AG04450 (cell line): ENCODE measurements around the gene FAM107A. TPM values are rescaled to one million over a fixed set of nuclear protein-coding genes. Genes with fewer than 3 reads are reported as not detected.

Experiments used
- CTCF ChIA-PET: fragments of 300-600, 350-600 bp; formaldehyde crosslinking; extraction: SDS; loops from one replicate; lab custom pipeline; 2022; ENCODE audit warnings: antibody characterized with exemption, inconsistent platforms; lab: Charles Lee
- POLR2A ChIA-PET: fragments of 350-600 bp; formaldehyde crosslinking; extraction: SDS; loops from one replicate; lab custom pipeline; 2021; ENCODE audit warnings: antibody characterized with exemption, inconsistent platforms; lab: Yijun Ruan, JAX
- DNase-seq: peaks from one replicate; pipeline ENCODE4 v3.0.0-alpha.2; 2011; ENCODE audit warnings: low read depth, low spot score
- H3K27ac ChIP-seq: one replicate; pipeline ENCODE4 v1.5.1; 2012; ENCODE audit warnings: low read depth, low read length, control low read depth
- H3K27me3 ChIP-seq: one replicate; pipeline ENCODE4 v1.6.0; 2012; ENCODE audit warnings: low read length; ENCODE audit not compliant: control insufficient read depth, insufficient read depth
- H3K4me3 ChIP-seq: 2 replicates; pipeline ENCODE4 v1.5.1; 2011; ENCODE audit warnings: mild to moderate bottlenecking, low read depth, low read length, control low read depth
- H3K9me3 ChIP-seq: 2 replicates; pipeline ENCODE4 v1.5.1; 2012; ENCODE audit warnings: low read length; ENCODE audit not compliant: control insufficient read depth, insufficient read depth
- CTCF ChIP-seq: IDR thresholded peaks from 2 replicates; pipeline ENCODE4 v1.5.1; 2011; ENCODE audit warnings: low read depth, low read length, control low read depth, inconsistent platforms
- polyA plus RNA-seq: library from polyadenylated mRNA; depleted of rRNA; stranded (reverse); fragments of >200 nt; gene quantifications from 2 replicates; pipeline ENCODE4 v1.2.3, GENCODE V29; 2011

FAM107A gene
- polyA plus RNA-seq, 1 experiment: 0.02 TPM

DNA sequence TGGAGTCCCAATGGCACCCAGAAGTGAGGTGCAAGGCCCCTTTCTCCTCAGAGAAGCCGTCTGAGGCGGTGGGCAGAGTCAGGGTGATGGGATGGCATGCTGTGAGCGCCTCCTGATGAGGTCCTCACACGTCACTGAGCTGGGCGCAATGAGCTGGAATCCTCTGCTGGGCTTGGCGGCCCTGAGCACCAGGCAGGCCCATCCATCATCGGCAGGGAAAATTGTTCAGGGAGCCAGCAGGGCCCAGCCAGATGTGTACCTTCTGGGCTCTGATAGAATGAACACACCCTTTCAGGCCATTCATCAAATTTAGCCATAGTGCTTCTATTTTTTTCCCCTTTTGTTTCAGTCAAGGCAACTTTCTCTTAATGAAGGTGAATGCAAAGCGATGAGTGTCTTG, 45.7 kb upstream of the FAM107A start:
- ChIA-PET POLR2A (no interaction called here), CTCF (interaction anchor here (1.3 to 3.0 kb wide), 2 partner anchors 9 to 54 kb away, joined by 4 to 18 read pairs; no protein-coding TSS in a partner anchor)
- Histone ChIP-seq H3K9me3 (no peaks in the 10 kb centered on the region), H3K27ac (no peak overlapping the region), H3K27me3 (peaks cover 2% of the 10 kb centered on the region), H3K4me3 (no peak overlapping the region)
- DNase-seq: no peak
- no peak for TF ChIP-seq CTCF

GRCh38 chr3:58622436-58622835, 45.2 kb upstream of the FAM107A start:
- Histone ChIP-seq H3K27me3 (peaks cover 2% of the 10 kb centered on the region), H3K27ac (no peak overlapping the region), H3K9me3 (no peaks in the 10 kb centered on the region), H3K4me3 (no peak overlapping the region)
- CTCF ChIA-PET: interaction anchor here (1.0 to 3.0 kb wide), 4 partner anchors 8 to 53 kb away, joined by 3 to 18 read pairs (median 9); no protein-coding TSS in a partner anchor
- no peak for DNase-seq
- POLR2A ChIA-PET: no interaction called here
- TF ChIP-seq CTCF: no peak

GRCh38 chr3:58621086-58621830, 44.1 kb upstream of the FAM107A start:
- ChIA-PET CTCF (interaction anchor here (1.0 to 3.0 kb wide), 3 partner anchors 9 to 52 kb away, joined by 3 to 18 read pairs (median 14); no protein-coding TSS in a partner anchor), POLR2A (no interaction called here)
- Histone ChIP-seq H3K4me3 (no peak overlapping the region), H3K9me3 (no peaks in the 10 kb centered on the region), H3K27ac (no peak overlapping the region), H3K27me3 (peaks cover 2% of the 10 kb centered on the region)
- no peak for DNase-seq
- TF ChIP-seq CTCF: no peak

DNA sequence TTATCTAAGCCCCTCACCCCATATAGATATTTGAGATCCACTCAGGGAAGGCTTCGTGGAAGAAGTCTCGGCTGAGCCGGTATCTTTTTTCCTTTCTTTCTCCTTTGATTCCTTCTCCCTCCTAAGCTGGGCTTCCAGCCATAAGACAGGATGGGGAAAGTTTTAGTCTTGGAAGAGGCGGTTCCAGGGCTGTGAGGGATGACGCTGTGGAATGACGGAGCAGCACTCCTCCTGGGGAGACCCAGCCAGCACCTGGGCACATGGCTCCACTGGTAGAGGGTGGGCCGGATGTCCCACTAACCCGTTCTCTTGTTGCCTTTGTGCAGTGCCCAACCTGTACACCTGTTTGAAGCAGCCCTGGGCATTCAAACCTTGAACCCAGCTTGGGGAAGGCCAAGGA, 43.2 kb upstream of the FAM107A start:
- CTCF ChIA-PET: interaction anchor here (2.1 kb wide), 1 partner anchor 10 kb away, joined by 14 read pairs; no protein-coding TSS in a partner anchor
- no peak overlapping the region for H3K27ac ChIP-seq
- POLR2A ChIA-PET: no interaction called here

More for the DNA sequence above, 43.2 kb upstream of the FAM107A start:
- no peak overlapping the region for H3K4me3 ChIP-seq
- TF ChIP-seq CTCF: no peak
- peaks cover 2% of the 10 kb centered on the region for H3K27me3 ChIP-seq
- DNase-seq: no peak
- H3K9me3 ChIP-seq: no peaks in the 10 kb centered on the region
